Rectal smooth muscle tissue (tissue), 1 donor: ENCODE measurements around the gene TOMM40L.

Experiments
- H3K27ac ChIP-seq: one replicate; pipeline ENCODE4 v1.7.0; 2013; ENCODE audit warnings: low read depth, low read length, inconsistent platforms
- H3K27me3 ChIP-seq: one replicate; pipeline ENCODE4 v1.7.0; 2013; ENCODE audit warnings: low read length; ENCODE audit not compliant: control insufficient read depth, insufficient read depth
- H3K36me3 ChIP-seq: one replicate; pipeline ENCODE4 v1.7.0; 2013; ENCODE audit warnings: low read length; ENCODE audit not compliant: control insufficient read depth, insufficient read depth
- H3K4me1 ChIP-seq: one replicate; pipeline ENCODE4 v1.7.0; 2013; ENCODE audit warnings: low read length; ENCODE audit not compliant: control insufficient read depth, insufficient read depth
- H3K4me3 ChIP-seq: one replicate; pipeline ENCODE4 v1.7.0; 2013; ENCODE audit warnings: low read length
- H3K9ac ChIP-seq: one replicate; pipeline ENCODE4 v1.7.0; 2013; ENCODE audit warnings: low read length

The TOMM40L gene

DNA sequence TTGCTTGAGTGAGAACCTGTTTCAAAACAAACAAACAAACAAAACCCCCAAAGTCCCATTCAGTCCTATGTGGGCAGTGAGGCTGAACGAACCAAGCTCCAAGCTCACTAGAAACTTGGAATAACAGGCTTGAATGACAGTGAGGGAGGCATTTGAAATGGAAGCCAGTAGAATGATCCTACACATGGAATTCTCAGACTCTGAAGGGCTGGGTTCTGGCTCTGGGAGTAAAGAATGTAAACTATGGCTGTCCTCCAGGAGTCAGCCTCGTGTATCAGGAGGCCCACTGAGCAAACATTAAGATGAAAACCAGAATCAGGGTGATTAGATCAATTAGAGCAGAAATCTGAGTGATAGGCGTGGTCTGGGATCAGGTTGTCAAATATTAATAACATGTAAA lies 47.5 kb downstream of the TOMM40L start:
- Histone ChIP-seq H3K4me1 (no peaks in the 10 kb centered on the region), H3K36me3 (no peaks in the 10 kb centered on the region), H3K27me3 (no peaks in the 10 kb centered on the region), H3K4me3 (no peak overlapping the region), H3K27ac (no peak overlapping the region), H3K9ac (no peak overlapping the region)

- H3K27me3 ChIP-seq = no peaks in the 10 kb centered on the region
- no peak overlapping the region for H3K9ac ChIP-seq
Observed at GRCh38 chr1:161274874-161275273, 49.0 kb downstream of the TOMM40L start.

More at GRCh38 chr1:161274874-161275273, 49.0 kb downstream of the TOMM40L start:
- Histone ChIP-seq H3K36me3 (no peaks in the 10 kb centered on the region), H3K4me3 (no peak overlapping the region), H3K27ac (no peak overlapping the region), H3K4me1 (no peaks in the 10 kb centered on the region)
